ENCODE data around the gene ENTPD2.

The ENTPD2 gene

GRCh38 chr9:137079401-137079787, 25.5 kb upstream of the ENTPD2 start:
- no peak for DNase-seq (ENCODE audit: low read depth in 2 of 2)

- DNase-seq (ENCODE audit: low read depth in 2 of 2): no peak
These were observed 25.0 kb upstream of the ENTPD2 start for GRCh38 chr9:137078701-137079400.

GRCh38 chr9:137077758-137078693, 24.2 kb upstream of the ENTPD2 start:
- no peak for DNase-seq (ENCODE audit: low read depth in 2 of 2)

- no peak for DNase-seq (ENCODE audit: low read depth in 2 of 2)
These were observed 23.3 kb upstream of the ENTPD2 start, which contains the start of gene UAP1L1 for GRCh38 chr9:137077010-137077747. TSS of gene UAP1L1 (plus strand) at chr9:137077517. CDS start at chr9:137077533, 16 bp downstream.

- no peak for DNase-seq (ENCODE audit: low read depth in 2 of 2)
These were observed 22.8 kb upstream of the ENTPD2 start for GRCh38 chr9:137076636-137077009.

GRCh38 chr9:137075275-137075775, 21.5 kb upstream of the ENTPD2 start:
- no peak for DNase-seq (ENCODE audit: low read depth in 2 of 2)

- no peak for DNase-seq (ENCODE audit: low read depth in 2 of 2)
These were observed 20.9 kb upstream of the ENTPD2 start for GRCh38 chr9:137074657-137075274.

GRCh38 chr9:137073992-137074399, 20.1 kb upstream of the ENTPD2 start:
- no peak for DNase-seq (ENCODE audit: low read depth in 2 of 2)

- no peak for DNase-seq (ENCODE audit: low read depth in 2 of 2)
These were observed 17.4 kb upstream of the ENTPD2 start for GRCh38 chr9:137071282-137071681.

- no peak for DNase-seq (ENCODE audit: low read depth in 2 of 2)
These were observed 17.0 kb upstream of the ENTPD2 start for GRCh38 chr9:137070906-137071275.

- DNase-seq (ENCODE audit: low read depth in 2 of 2): peak in 1 of 2 experiments; percentile 48
These were observed 16.5 kb upstream of the ENTPD2 start, which contains the start of gene SAPCD2 for GRCh38 chr9:137070201-137070905. TSS of gene SAPCD2 (minus strand) at chr9:137070557. CDS start at chr9:137070460, 97 bp downstream.

GRCh38 chr9:137069508-137070091, 15.7 kb upstream of the ENTPD2 start:
- DNase-seq (ENCODE audit: low read depth in 2 of 2): no peak

GRCh38 chr9:137068539-137069507, 15.0 kb upstream of the ENTPD2 start:
- no peak for DNase-seq (ENCODE audit: low read depth in 2 of 2)

GRCh38 chr9:137067860-137068538, 14.1 kb upstream of the ENTPD2 start:
- no peak for DNase-seq (ENCODE audit: low read depth in 2 of 2)

GRCh38 chr9:137066096-137066861, 12.4 kb upstream of the ENTPD2 start:
- no peak for DNase-seq (ENCODE audit: low read depth in 2 of 2)

GRCh38 chr9:137065336-137065967, 11.6 kb upstream of the ENTPD2 start:
- DNase-seq (ENCODE audit: low read depth in 2 of 2): no peak

- DNase-seq (ENCODE audit: low read depth in 2 of 2): no peak
These were observed 11.0 kb upstream of the ENTPD2 start for GRCh38 chr9:137064880-137065164.
